Skeletal muscle cell (primary cell): ENCODE measurements around the gene ZNF410.
"Not testable (repeated sequence)": the region's sequence is repeated elsewhere in the genome, so short reads cannot be mapped to it uniquely, and the experiment has no call there.

ENCODE experiments used
- DNase-seq: peaks from one replicate; pipeline ENCODE4 v3.0.0-alpha.2; 2010; ENCODE audit warnings: low read depth
- H3K4me3 ChIP-seq: 2 replicates; pipeline ENCODE4 v1.5.1; 2011; ENCODE audit warnings: low read depth, mild to moderate bottlenecking, control low read depth, low read length, moderate library complexity

The ZNF410 gene

DNA sequence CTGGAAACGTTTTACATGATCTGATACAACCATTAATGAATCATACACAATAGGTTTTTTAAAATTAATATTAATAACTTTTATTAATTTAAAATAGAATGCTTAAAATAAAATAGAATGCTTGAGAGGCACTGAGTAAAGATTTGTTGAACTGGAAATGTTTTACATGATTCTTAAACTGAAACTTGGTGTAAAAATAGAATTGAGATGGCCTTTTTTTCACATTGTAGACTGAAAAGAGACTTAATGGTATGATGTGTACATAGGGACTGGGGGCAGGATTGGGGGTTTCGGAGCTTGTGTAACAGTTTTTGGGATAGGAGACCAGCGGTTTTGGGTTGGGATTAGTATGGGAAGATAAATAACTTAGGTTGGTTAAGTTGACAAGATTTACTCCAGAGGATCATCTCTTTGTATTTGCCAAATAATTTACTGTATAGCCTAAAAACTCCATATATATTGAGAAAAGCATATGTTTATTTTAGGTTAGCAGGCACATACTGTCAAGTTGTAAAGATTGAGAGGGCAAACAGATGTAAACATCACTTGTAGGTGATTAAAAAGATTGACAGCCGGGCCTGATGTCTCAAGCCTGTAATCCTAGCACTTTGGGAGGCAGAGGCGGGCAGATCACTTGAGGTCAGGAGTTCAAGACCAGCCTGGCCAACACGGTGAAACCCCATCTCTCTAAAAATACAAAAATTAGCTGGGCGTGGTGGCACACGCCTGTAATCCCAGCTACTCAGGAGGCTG lies 2.0 kb upstream of the ZNF410 start:
- DNase-seq, result no peak
- no peak overlapping the region for H3K4me3 ChIP-seq

DNA sequence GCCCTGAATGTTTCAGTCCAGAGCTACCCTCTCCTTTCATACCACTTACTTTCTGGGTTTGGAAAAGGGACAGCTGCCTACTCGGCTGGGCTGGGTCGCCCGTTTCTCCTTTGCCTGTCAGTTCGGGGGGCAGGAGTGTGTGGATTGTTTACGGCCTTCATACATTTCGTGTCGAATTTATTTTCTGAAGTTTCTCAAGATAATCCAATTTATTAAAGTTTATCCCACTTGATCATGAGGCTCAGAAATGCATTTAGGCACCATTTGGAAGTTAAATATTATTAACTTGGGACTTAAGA lies 608 bp downstream of the ZNF410 start:
- DNase-seq, result no peak
- peak overlapping the region; percentile 73 for H3K4me3 ChIP-seq

GRCh38 chr14:73887694-73888459 lies 1.2 kb downstream of the ZNF410 start:
- DNase-seq, result no peak
- H3K4me3 ChIP-seq, result peak overlapping the region; percentile 73

DNA sequence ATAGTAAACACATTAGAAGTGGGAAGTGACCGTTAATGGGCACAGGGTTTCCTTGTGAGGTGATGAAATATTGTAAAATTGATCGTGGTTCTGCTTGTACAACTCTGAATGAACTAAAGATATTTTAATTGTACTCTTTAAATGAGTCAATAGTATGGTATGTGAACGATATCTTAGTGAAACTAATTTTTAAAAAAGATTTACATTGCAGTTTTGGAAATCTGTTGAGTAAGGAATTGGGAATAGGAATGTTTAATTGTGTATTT lies 1.7 kb downstream of the ZNF410 start:
- no peak for DNase-seq
- H3K4me3 ChIP-seq, result peak overlapping the region; percentile 73

DNA sequence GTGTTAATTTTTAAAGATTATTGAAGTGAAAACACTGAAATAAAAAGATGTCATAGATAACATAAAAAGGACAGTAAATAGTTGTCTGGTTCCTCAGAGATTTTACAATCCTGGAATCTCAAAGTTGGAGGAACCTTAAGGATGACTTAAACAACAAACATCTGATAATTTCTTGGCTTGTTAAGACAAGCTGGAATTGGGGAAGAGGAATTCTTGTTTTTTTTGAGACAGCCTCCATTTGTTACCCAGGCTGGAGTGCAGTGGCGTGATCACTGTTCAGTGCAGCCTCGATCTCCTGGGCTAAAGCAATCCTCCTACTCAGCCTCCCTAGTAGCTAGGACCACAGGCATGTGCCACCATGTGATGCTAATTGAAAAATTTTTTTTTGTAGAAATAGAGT lies 2.3 kb downstream of the ZNF410 start:
- H3K4me3 ChIP-seq, result no peak overlapping the region
- no peak for DNase-seq

GRCh38 chr14:73889376-73889775 lies 2.7 kb downstream of the ZNF410 start:
- no peak overlapping the region for H3K4me3 ChIP-seq
- no peak for DNase-seq

- H3K4me3 ChIP-seq, DNase-seq: not testable (repeated sequence)
Observed at GRCh38 chr14:73894180-73894687, 7.6 kb downstream of the ZNF410 start.

- no peak for DNase-seq
- no peak overlapping the region for H3K4me3 ChIP-seq
Observed at GRCh38 chr14:73895939-73896338, 9.3 kb downstream of the ZNF410 start.

DNA sequence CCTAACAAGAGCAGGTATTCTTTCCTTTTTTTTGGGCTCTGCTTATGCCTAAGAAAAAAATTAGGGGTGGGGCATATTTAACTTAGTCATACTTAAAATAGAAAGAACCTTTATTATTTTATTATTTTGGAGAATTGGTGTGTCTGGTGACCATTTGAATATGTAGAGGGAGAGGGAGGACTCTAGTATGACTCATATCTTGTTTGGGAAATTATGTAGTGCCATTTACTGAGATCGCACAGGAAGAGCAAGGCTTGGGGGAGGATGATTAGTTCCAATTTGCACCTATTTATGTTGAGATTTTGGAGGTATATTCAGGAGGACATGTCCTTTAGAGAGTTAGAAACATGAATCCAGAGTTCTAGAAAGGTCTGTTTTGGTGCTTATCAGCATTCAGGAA lies 9.9 kb downstream of the ZNF410 start:
- DNase-seq, result no peak
- H3K4me3 ChIP-seq, result no peak overlapping the region

DNA sequence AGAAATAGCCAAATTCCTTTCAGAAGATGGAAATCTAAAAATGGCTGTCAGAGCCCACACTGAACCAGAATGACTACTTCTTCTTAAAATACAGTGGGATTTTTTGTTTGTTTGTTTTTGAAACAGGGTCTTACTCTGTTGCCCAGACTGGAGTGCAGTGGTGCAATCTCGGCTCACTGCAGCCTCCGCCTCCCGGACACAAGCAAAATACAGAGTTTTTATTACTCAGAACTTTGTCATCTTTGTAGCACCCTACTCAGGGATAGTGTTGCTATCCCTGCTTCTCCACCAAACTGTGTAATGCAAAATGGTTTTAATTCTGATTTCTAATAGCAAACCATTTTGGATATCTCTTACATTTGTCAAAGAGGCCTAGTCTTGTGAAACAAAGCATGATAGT lies 16.4 kb downstream of the ZNF410 start:
- H3K4me3 ChIP-seq, result no peak overlapping the region
- DNase-seq, result no peak

DNA sequence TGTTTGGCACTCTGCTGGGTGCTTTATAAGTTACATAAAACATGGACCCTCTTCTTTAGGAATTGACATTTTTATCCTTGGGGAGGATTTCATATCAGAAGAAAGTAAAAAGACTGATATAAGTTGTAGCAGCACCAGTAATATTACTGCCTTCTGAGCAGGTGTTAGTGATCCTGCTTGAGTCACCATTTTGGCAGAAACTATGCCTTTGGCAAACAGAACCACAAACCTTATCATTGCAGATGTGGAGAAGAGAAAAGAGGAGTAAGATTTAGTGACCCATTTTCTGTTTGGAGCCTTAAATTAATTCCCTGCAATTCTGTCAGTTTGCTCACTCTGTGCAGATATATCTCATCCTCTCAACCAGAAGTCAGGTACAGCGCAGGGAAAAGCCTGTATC lies 23.0 kb downstream of the ZNF410 start:
- H3K4me3 ChIP-seq, result no peak overlapping the region
- DNase-seq, result no peak

DNA sequence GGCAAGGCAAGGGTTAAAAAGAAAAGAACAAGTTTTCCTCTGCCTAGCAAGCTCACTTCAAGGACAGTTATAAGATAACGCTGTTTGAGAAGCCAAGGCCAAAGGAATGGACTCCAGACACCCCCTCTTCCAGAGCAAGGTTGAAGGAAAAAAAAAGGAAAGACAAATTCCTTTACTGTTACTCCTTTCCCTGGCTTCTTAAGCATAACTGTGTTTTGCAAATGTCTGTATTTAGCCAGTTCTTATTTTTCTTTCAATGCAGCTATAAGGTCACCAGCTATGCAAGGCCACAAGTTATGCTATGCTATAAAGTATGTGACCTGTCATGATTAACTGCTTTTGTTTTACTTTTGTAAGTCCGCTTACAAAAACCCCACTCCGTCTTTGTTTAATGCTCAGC lies 26.6 kb downstream of the ZNF410 start:
- no peak for DNase-seq
- H3K4me3 ChIP-seq, result no peak overlapping the region

DNA sequence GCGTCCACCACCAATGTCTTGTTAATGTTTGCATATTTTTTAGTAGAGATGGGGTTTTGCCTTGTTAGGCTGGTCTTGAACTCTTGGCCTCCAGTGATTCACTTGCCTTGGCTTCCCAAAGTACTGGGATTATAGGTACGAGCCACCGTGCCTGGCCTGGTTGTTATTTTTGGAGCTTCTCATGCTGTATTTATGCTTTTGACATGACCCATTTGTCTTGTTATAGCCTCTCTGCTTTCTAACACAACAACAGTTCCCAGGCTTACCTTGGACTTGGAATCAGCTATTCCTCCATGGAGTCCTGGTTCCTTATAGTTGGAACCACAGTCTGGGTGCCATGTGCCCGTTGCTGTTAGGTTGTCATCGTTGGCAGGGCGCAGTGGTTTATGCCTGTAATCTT lies 29.7 kb downstream of the ZNF410 start:
- H3K4me3 ChIP-seq, result no peak overlapping the region
- no peak for DNase-seq

- H3K4me3 ChIP-seq, result not testable (repeated sequence)
Observed at GRCh38 chr14:73919457-73919856, 32.8 kb downstream of the ZNF410 start.

DNA sequence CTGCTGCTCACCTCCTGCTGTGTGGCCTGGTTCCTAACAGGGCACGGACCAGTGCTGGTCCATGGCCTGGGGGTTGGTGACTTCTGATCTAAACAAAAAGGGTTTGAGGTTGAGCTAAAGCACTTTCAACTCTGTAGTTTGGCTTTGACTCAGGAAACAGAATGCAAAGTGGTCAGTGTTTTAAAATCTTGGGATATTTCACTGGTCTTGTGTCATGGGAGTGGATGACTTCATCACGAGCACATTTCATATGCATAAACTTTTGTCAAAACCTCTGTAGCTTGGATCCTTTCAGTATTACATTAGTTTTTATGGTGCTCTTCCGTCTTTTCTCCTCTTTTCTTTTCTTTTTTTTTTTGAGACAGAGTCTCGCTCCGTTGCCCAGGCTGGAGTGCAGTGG lies 37.7 kb downstream of the ZNF410 start:
- DNase-seq, result no peak
- no peak overlapping the region for H3K4me3 ChIP-seq

More at GRCh38 chr14:73919457-73919856, 32.8 kb downstream of the ZNF410 start:
- DNase-seq, result not testable (repeated sequence)

GRCh38 chr14:73935666-73936065 lies 49.0 kb downstream of the ZNF410 start:
- no peak for DNase-seq
- no peak overlapping the region for H3K4me3 ChIP-seq

GRCh38 chr14:73936548-73936947 lies 49.9 kb downstream of the ZNF410 start:
- H3K4me3 ChIP-seq, result no peak overlapping the region
- DNase-seq, result no peak

- no peak for DNase-seq
- no peak overlapping the region for H3K4me3 ChIP-seq
Observed at GRCh38 chr14:73937012-73937411, 50.4 kb downstream of the ZNF410 start.

- no peak for DNase-seq
- no peak overlapping the region for H3K4me3 ChIP-seq
Observed at GRCh38 chr14:73942180-73942579, 55.5 kb downstream of the ZNF410 start.

- no peak overlapping the region for H3K4me3 ChIP-seq
- DNase-seq, result peak; percentile 58
Observed at GRCh38 chr14:73943083-73943482, 56.4 kb downstream of the ZNF410 start.

DNA sequence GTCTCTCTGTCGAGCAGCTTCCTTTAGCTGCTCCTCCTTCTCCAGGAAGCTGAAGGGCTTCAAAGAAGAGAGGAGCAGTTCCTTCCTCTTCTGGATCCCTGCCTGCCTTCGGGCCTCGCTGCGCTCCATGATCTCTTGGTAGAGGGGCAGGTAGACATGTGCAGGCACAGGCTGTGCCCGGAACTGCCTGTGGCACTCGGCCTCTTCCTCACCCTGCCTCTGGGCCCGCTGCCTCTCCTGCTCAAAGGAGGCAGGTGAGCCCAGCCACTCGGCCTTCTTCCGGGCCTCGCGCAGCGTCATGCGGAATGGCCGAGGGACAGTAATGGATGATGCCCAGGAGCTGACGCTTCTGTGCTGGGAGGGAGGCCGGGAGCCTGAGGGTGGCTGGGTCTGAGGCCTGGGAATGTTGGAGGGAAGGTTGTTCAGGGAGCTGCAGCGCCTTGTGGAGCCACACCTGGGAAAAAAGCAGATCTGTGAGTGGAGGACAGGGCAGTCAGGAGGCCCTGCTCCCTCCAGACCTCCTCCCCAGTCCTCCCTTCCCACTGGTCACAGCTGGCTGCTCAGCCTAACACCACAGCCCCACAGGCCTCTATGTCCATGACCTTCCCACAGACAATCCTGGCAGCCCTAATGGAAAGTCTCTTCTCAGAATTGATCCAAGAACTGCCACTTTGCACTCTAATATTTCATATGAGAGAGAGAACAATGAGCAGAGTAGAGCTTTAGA lies 57.9 kb downstream of the ZNF410 start:
- no peak for DNase-seq

More for the DNA sequence above, 57.9 kb downstream of the ZNF410 start:
- H3K4me3 ChIP-seq, result no peak overlapping the region
